SK-N-MC (cell line): Measurements from ENCODE around the gene SBDS.
"Not testable (repeated sequence)": the region's sequence is repeated elsewhere in the genome, so short reads cannot be mapped to it uniquely, and the experiment has no call there.

Experiments used
- DNase-seq: peaks from one replicate; pipeline ENCODE4 v3.0.0-alpha.2; 2011; ENCODE audit warnings: low read depth, low spot score
- H3K27ac ChIP-seq: fragments of 200-600 bp; sonication (generic); 2 replicates; pipeline ENCODE4 v1.5.1; 2016; ENCODE audit warnings: mixed run types
- H3K36me3 ChIP-seq: fragments of 200-600 bp; sonication (generic); 2 replicates; pipeline ENCODE4 v1.6.1; 2017; ENCODE audit warnings: antibody characterized with exemption, low read length, mixed read lengths; ENCODE audit not compliant: insufficient read depth
- H3K4me3 ChIP-seq: fragments of 200-600 bp; sonication (generic); 2 replicates; pipeline ENCODE4 v1.5.1; 2016
- H3K9ac ChIP-seq: fragments of 200-600 bp; sonication (generic); 2 replicates; pipeline ENCODE4 v1.8.0; 2017; ENCODE audit warnings: mixed run types, mixed read lengths; ENCODE audit not compliant: insufficient read length
- H3K9me3 ChIP-seq: fragments of 200-600 bp; sonication (generic); 2 replicates; pipeline ENCODE4 v1.6.1; 2017; ENCODE audit warnings: low read depth, mild to moderate bottlenecking, antibody characterized with exemption, low read length, moderate library complexity, mixed read lengths
- EZH2 ChIP-seq: fragments of 200-600 bp; sonication (generic); IDR thresholded peaks from one replicate; pipeline ENCODE4 v1.6.1; 2017; ENCODE audit warnings: antibody characterized with exemption
- FOXP2 ChIP-seq: optimal IDR thresholded peaks from 2 replicates; pipeline ENCODE3; 2011; ENCODE audit warnings: mild to moderate bottlenecking, moderate library complexity; ENCODE audit not compliant: insufficient read depth; ENCODE audit errors: extremely low read length, control extremely low read depth
- POLR2AphosphoS5 ChIP-seq: IDR thresholded peaks from 2 replicates; pipeline ENCODE4 v1.6.1; 2012; ENCODE audit warnings: mild to moderate bottlenecking, low read depth, low read length, borderline replicate concordance

SBDS gene

DNA sequence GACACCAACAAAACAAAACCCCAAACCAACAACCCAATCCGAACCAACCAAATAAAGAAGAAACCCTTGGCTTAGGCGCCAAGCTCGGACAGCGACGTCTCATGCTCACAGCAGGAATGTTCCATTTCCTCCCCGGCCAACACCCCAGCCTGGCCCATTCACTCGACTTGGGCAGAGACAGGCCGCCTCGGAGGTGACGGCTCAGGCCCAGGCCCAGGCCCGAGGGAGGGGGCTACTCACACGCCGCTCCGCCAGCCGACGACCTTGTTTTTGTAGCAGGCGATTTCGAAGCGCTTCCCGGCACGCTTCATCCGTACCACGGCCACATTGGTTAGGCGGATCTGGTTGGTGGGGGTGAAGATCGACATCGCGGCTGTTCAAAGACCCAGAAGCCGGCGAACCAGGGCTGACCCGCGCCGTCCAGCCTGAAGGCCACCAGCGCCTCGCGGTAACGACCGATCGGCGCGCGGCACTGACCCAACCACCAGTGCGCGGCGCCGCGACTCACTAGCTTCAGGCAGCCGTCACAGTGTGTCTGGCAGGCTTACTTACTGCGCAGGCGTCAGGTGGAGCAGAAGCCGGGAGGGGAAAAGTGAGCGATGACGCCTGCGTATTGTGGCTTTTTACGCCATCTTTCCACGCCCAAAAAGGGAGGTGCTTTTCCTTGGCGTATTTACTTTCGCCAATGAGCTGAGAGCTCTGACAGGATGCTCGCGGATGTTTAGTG is at the start of gene SBDS:
TSS of gene SBDS (minus strand) at position 537 of the 727 bp plus-strand sequence. CDS start at position 368, 169 bp downstream.
- TF ChIP-seq POLR2AphosphoS5: peak; percentile 83
- Histone ChIP-seq H3K4me3 (peak within 1 kb of the TSS; percentile 88), H3K27ac (peak within 1 kb of the TSS; percentile 42; the same call in 1 of the 2 replicates), H3K36me3 (peaks cover 12% of the 10 kb centered on the region), H3K9ac (peak within 1 kb of the TSS; percentile 75)
- peak; percentile 98 for DNase-seq
- H3K9me3 ChIP-seq: not testable (repeated sequence)

DNA sequence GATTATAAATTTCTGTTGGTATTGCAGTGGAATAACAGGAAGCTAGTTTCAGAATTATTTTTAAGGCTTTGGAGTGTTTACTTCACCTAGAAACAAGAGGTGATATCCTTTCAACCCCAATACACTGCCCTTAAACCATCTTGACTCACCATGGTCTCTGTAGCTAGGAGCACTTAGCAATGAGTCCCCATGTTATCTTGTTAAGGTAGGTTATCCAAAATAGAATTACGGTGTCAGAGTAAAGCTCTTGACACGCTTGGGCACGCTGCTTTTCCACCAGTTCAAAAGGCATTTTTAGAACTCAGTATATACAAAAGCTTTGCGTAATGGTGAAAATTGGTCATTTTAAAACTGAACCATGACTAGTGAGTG is 48.2 kb upstream of the SBDS start:
- not testable (repeated sequence) for H3K9ac ChIP-seq, H3K9me3 ChIP-seq, DNase-seq, H3K27ac ChIP-seq, H3K36me3 ChIP-seq, H3K4me3 ChIP-seq

DNA sequence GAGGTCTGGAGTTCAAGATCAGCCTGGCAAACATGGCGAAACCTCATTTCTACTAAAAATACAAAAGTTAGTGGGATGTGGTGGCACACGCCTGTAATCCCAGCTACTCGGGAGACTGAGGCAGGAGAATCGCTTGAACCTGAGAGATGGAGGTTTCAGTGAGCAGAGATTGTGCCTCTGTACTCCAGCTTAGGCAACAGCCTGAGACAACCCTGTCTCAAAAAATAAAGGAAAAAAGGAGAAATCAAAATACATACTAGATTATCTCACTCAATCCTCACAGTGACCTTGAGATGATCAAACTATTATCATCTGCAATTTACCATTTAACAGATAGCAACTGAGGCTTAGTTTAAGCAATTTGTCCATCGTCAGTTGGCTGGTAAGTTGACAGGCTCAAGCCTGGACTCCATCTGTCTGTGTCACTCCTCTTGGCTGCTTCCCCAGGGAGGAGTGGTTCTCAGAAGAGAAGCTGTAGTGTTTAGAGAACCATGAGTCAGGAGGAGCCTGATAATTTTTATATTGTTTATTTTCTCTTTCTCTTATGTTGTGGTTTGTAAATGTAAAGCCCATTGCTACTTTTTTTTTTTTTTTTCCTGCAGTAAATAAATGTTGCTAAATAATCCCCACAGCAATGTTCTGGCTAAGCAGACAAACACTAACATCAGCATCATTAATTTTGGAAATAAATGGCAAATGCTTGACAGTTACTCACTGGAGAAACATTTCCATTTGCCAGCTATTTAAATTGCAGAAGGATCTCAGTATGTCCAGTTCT is 47.6 kb upstream of the SBDS start:
- H3K9me3 ChIP-seq, H3K9ac ChIP-seq, H3K4me3 ChIP-seq, DNase-seq, H3K27ac ChIP-seq, H3K36me3 ChIP-seq: not testable (repeated sequence)

DNA sequence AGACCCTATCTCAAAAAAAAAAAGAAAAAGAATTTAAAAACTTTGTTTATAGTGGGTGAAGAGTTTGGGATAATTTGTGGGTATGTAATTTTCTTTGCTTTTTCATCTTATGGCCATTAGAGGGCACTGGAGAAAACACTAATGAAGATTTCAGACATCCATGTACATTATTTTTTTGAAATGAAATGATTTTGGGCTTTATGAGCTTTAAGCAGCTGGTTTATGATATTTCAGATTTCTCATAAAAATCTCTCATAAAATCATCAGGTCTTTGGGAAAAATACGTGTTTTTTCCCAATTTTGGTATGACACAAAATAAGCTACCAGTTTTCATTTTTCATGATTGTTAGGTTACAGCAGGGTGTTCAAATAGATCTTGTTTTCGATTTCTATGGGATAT is 45.4 kb upstream of the SBDS start:
- not testable (repeated sequence) for H3K9ac ChIP-seq, H3K27ac ChIP-seq, H3K9me3 ChIP-seq, H3K4me3 ChIP-seq, H3K36me3 ChIP-seq, DNase-seq

DNA sequence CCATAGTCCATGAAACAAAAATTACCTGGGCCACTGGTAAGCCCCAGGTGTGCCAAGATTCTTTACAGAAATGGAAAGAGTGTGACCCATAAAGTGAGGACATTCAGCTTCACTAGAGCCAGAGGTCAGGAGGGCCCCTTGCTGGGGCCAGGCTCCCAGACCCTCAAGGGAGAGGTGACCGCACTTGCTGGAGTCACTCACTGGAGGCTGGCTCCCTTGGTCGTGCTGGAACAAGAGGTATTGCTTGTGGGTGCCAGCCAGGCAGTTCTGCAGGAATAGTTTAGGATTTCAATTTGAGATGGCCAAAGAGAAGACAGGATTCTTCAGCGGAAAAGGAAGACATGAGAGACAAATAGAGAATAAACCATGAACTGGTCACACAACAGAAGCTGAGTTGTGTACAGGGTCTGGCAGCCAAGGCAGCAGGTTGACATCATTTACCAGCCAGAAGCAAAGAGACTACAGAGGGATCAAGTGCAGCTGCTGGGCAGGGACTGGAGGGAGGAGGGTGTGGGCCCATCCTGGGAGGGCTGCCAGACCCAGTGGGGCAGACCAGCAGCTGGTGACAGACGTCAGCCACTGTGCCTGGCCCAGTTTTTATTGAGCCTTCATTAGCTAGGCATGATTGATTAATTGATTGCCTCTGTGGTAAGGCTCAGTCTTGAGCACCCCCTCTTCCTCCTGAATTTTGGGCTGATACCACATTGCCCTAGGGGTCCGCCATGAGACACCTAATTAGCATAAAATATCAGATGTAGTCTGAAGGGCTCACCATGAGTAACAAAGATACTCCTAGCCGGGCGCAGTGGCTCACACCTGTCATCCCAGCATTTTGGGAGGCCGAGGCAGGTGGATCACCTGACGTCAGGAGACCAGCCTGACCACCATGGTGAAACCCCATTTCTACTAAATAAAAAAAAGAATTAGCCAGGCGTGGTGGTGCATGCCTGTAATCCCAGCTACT is 41.3 kb upstream of the SBDS start:
- H3K9me3 ChIP-seq, H3K4me3 ChIP-seq, H3K27ac ChIP-seq, H3K9ac ChIP-seq, H3K36me3 ChIP-seq, DNase-seq: not testable (repeated sequence)

DNA sequence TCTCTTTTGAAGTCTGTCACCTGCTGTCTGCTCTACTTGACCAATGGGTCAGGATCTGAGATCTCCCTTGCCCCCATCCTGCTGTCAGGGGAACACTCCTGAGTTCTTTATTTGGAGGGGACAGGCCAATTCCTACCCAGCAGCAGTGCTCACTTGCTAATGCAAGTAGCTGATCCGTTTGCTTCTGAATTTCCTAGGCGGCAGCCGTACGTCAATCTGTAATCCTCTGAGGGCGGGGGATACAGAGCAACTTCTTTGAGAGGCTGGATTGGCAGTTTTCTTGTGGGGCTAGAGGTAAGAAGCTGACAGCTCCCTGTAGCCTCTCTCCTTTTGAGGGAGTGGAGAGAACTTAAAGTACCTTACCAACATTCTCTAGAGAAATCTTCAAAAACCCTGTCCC is 37.9 kb upstream of the SBDS start:
- Histone ChIP-seq H3K36me3 (peaks cover 7% of the 10 kb centered on the region; the same call in 1 of the 2 replicates), H3K27ac (no peak overlapping the region), H3K4me3 (no peak overlapping the region), H3K9me3 (no peaks in the 10 kb centered on the region), H3K9ac (no peak overlapping the region)
- no peak for DNase-seq
- TF ChIP-seq FOXP2: no peak
- no peak for TF ChIP-seq EZH2
- TF ChIP-seq POLR2AphosphoS5: no peak

DNA sequence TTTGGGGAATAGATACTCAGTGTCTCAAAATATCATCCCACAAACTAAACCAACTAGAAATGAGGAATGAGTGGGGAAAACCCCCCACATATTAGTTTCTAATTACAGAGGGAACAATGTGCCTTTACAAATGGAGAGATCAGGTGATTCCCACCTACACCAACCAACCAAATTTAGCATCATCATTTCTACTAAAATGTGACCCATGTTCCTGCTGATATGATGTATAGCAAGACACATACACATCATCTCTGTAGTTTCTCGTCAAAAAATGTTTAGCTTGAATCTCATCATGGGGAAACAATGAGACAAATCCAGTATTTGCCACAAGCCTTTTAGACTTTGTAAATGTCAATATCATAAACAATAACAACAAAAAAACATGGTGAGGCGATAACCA is 36.3 kb upstream of the SBDS start:
- not testable (repeated sequence) for H3K27ac ChIP-seq, H3K9me3 ChIP-seq, DNase-seq, H3K9ac ChIP-seq, H3K36me3 ChIP-seq, H3K4me3 ChIP-seq

DNA sequence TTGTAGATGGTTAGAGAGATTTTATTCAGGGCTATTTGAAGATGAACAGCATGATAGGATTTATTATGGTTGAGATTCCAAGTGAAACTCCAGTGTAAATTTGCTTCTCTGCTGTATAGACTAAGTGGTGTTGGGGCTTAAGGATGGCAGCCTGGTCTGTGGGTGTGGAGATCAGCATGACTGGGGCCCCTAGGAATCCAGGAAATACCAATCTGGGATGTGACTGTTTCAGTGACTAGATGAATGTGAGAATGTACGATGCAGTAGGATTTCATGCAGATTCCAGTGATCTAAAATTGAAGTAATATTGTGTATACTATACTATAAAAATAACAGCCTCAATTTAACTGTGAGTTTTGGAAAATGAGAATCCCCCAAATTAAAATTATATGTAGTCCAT is 30.1 kb upstream of the SBDS start:
- not testable (repeated sequence) for H3K9ac ChIP-seq, H3K27ac ChIP-seq, H3K9me3 ChIP-seq, H3K4me3 ChIP-seq, DNase-seq
- H3K36me3 ChIP-seq: peaks cover 13% of the 10 kb centered on the region; the same call in 1 of the 2 replicates

DNA sequence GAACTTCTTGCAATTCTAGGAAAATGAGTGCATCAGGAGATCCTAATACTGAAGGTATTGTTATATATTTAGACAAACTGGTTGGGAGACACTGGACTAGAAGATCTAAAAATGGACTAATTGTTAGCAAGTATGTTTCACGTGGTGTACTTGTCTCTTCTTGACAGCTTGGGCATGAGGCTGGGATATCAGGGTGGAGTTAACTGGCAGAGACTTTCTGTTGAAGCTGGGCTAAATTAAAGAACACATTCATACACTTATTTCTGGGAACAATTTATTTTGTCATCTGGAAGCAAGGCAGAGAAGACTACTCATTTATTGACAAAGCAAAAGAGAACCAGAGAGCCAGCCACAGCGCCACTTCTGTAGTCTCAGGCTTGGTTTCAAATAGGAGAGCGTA is 27.1 kb upstream of the SBDS start:
- Histone ChIP-seq H3K27ac (no peak overlapping the region), H3K9me3 (no peaks in the 10 kb centered on the region), H3K4me3 (no peak overlapping the region), H3K9ac (no peak overlapping the region), H3K36me3 (peaks cover 19% of the 10 kb centered on the region)
- no peak for TF ChIP-seq EZH2
- TF ChIP-seq FOXP2: no peak
- no peak for TF ChIP-seq POLR2AphosphoS5
- DNase-seq: no peak
